ENCODE results near the gene ARHGAP1. TPM values are rescaled to one million over a fixed set of nuclear protein-coding genes. Genes with fewer than 3 reads are reported as not detected.

ARHGAP1 gene
- total and polyA plus RNA-seq, 9 donors, result 14.9 to 49.8 (median 38.0) TPM

DNA sequence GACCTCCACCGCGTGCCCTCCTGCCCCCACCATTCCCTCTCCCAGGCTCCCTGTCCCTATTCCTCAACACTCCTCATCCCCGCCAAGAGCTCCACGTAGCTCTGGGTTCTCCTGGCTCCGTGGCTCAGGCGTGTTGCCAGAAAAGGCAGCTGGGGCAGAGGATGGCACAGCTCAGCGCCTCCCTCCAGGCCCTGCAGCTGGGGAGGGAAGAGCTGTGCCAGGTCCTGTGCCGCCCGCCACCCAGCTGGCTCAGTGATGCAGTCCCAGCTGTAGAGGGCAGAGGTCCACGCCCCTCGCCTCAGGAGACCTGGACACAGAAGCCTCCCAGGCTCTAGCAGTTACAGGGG, 4.2 kb downstream of the ARHGAP1 start:
- Histone ChIP-seq H3K9me3 (replicated peaks; ENCODE audit: control insufficient read depth, low read depth, low read length) (no peaks in the 10 kb centered on the region), H3K4me3 (ENCODE audit: low read length) (no peak overlapping the region), H3K27me3 (ENCODE audit: control insufficient read depth, insufficient read depth, low read length) (no peaks in the 10 kb centered on the region), H3K27ac (ENCODE audit: low read length) (peak overlapping the region; percentile 69), H3K36me3 (ENCODE audit: control insufficient read depth, insufficient read depth, low read length) (peaks cover 38% of the 10 kb centered on the region), H3K4me1 (ENCODE audit: control insufficient read depth, insufficient read depth, low read length) (peaks cover 57% of the 10 kb centered on the region)
- peak; percentile 87 for DNase-seq
- 86% methylated on average over 8 of the region's 11 CpGs for WGBS (ENCODE audit: insufficient coverage)

GRCh38 chr11:46695345-46696211, 4.8 kb downstream of the ARHGAP1 start:
- no peaks in the 10 kb centered on the region for H3K27me3 ChIP-seq (ENCODE audit: control insufficient read depth, insufficient read depth, low read length)
- H3K4me1 ChIP-seq (ENCODE audit: control insufficient read depth, insufficient read depth, low read length), result peaks cover 57% of the 10 kb centered on the region
- WGBS (ENCODE audit: insufficient coverage), result 87% methylated on average over 11 of the region's 12 CpGs
- peak overlapping the region; percentile 69 for H3K27ac ChIP-seq (ENCODE audit: low read length)
- no peaks in the 10 kb centered on the region for H3K9me3 ChIP-seq (replicated peaks; ENCODE audit: control insufficient read depth, low read depth, low read length)
- DNase-seq, result no peak
- no peak overlapping the region for H3K4me3 ChIP-seq (ENCODE audit: low read length)
- H3K36me3 ChIP-seq (ENCODE audit: control insufficient read depth, insufficient read depth, low read length), result peaks cover 44% of the 10 kb centered on the region

- H3K4me1 ChIP-seq (ENCODE audit: control insufficient read depth, insufficient read depth, low read length), result peaks cover 54% of the 10 kb centered on the region
These were observed 5.8 kb downstream of the ARHGAP1 start for GRCh38 chr11:46694607-46695006.

DNA sequence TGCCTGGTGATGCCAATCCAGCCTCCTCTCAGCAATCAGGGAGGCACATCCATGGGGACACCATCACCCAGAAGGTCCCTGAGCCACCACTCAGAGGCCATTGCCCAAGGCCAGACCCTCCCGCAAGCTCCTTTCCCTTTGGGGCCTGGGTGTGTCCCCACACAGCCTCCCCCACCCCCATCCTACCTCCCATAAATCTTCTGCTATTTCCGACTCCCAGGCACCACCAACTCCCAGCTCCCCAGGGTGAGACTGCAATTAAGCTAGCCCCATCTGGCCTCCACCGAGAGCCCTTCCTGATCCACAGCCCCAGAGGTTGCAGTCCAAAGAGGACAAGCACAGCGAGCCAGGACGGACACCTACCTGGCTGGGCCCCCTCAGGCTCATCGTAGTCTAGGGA, 6.3 kb downstream of the ARHGAP1 start:
- Histone ChIP-seq H3K27ac (ENCODE audit: low read length) (peak overlapping the region; percentile 33), H3K9me3 (replicated peaks; ENCODE audit: control insufficient read depth, low read depth, low read length) (no peaks in the 10 kb centered on the region), H3K4me1 (ENCODE audit: control insufficient read depth, insufficient read depth, low read length) (peaks cover 49% of the 10 kb centered on the region), H3K4me3 (ENCODE audit: low read length) (no peak overlapping the region), H3K36me3 (ENCODE audit: control insufficient read depth, insufficient read depth, low read length) (peaks cover 51% of the 10 kb centered on the region), H3K27me3 (ENCODE audit: control insufficient read depth, insufficient read depth, low read length) (no peaks in the 10 kb centered on the region)
- DNase-seq, result no peak
- 67% methylated on average over 6 of the region's 6 CpGs for WGBS (ENCODE audit: insufficient coverage)

More at GRCh38 chr11:46694607-46695006, 5.8 kb downstream of the ARHGAP1 start:
- no peak for DNase-seq
- no peaks in the 10 kb centered on the region for H3K9me3 ChIP-seq (replicated peaks; ENCODE audit: control insufficient read depth, low read depth, low read length)
- no peak overlapping the region for H3K27ac ChIP-seq (ENCODE audit: low read length)
- H3K36me3 ChIP-seq (ENCODE audit: control insufficient read depth, insufficient read depth, low read length), result peaks cover 50% of the 10 kb centered on the region
- H3K4me3 ChIP-seq (ENCODE audit: low read length), result no peak overlapping the region
- H3K27me3 ChIP-seq (ENCODE audit: control insufficient read depth, insufficient read depth, low read length), result no peaks in the 10 kb centered on the region
- WGBS (ENCODE audit: insufficient coverage), result 79% methylated on average over 7 of the region's 7 CpGs

DNA sequence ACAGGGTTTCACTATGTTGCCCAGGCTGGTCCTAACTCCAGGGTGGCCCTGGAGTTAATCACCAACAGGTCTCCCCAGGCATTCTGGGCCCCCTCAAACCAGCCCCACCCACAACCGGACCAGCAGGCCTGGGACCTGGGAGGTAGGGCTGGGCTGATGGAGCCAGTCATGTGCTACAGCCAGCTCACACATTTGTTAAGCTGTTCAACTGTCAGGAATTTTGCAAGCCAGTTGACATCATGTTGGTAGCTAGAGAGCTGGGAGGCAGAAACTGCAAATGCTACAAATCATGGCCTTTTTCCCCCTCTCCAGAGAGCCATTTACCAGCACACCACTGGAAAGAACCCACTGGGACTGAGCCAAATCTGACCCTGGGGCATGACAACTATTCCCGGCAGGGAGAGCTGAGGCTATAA, 6.8 kb downstream of the ARHGAP1 start:
- Histone ChIP-seq H3K4me3 (ENCODE audit: low read length) (no peak overlapping the region), H3K27ac (ENCODE audit: low read length) (peak overlapping the region; percentile 33), H3K27me3 (ENCODE audit: control insufficient read depth, insufficient read depth, low read length) (no peaks in the 10 kb centered on the region), H3K4me1 (ENCODE audit: control insufficient read depth, insufficient read depth, low read length) (peaks cover 47% of the 10 kb centered on the region), H3K36me3 (ENCODE audit: control insufficient read depth, insufficient read depth, low read length) (peaks cover 52% of the 10 kb centered on the region), H3K9me3 (replicated peaks; ENCODE audit: control insufficient read depth, low read depth, low read length) (no peaks in the 10 kb centered on the region)
- no peak for DNase-seq
- 70% methylated on average over 2 of the region's 2 CpGs for WGBS (ENCODE audit: insufficient coverage)

- no peak for DNase-seq
- no CpG with 5 or more reads among the region's 4 CpGs for WGBS (ENCODE audit: insufficient coverage)
- Histone ChIP-seq H3K9me3 (replicated peaks; ENCODE audit: control insufficient read depth, low read depth, low read length) (no peaks in the 10 kb centered on the region), H3K4me1 (ENCODE audit: control insufficient read depth, insufficient read depth, low read length) (peaks cover 37% of the 10 kb centered on the region), H3K4me3 (ENCODE audit: low read length) (no peak overlapping the region), H3K27me3 (ENCODE audit: control insufficient read depth, insufficient read depth, low read length) (no peaks in the 10 kb centered on the region), H3K27ac (ENCODE audit: low read length) (no peak overlapping the region), H3K36me3 (ENCODE audit: control insufficient read depth, insufficient read depth, low read length) (peaks cover 62% of the 10 kb centered on the region)
These were observed 8.0 kb downstream of the ARHGAP1 start for GRCh38 chr11:46692450-46692849.

DNA sequence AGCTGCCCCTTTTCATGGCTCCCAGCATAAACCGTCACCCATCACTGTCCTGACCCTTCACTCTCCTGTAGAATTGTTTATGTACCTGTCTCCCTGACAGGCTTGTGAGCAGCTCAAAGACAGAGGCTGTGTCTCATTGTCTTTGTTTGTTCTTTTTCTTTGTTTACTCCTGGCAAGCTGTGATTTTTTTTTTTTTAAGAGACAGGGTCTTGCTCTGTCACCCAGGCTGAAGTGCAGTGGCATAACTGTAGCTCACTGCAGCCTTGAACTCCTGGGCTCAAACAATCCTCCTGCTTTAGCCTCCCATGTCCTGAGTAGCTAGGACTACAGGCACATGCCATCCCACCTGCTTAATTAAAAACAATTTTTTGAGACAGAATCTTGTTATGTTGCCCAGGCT, 9.7 kb downstream of the ARHGAP1 start:
- Histone ChIP-seq H3K9me3 (replicated peaks; ENCODE audit: control insufficient read depth, low read depth, low read length) (no peaks in the 10 kb centered on the region), H3K27ac (ENCODE audit: low read length) (no peak overlapping the region), H3K27me3 (ENCODE audit: control insufficient read depth, insufficient read depth, low read length) (no peaks in the 10 kb centered on the region), H3K36me3 (ENCODE audit: control insufficient read depth, insufficient read depth, low read length) (peaks cover 72% of the 10 kb centered on the region), H3K4me1 (ENCODE audit: control insufficient read depth, insufficient read depth, low read length) (peaks cover 19% of the 10 kb centered on the region), H3K4me3 (ENCODE audit: low read length) (no peak overlapping the region)
- WGBS (ENCODE audit: insufficient coverage), result no CpG with 5 or more reads among the region's 1 CpG
- no peak for DNase-seq

- H3K4me1 ChIP-seq (ENCODE audit: control insufficient read depth, insufficient read depth, low read length), result no peaks in the 10 kb centered on the region
- DNase-seq, result no peak
- H3K4me3 ChIP-seq (ENCODE audit: low read length), result no peak overlapping the region
- H3K9me3 ChIP-seq (replicated peaks; ENCODE audit: control insufficient read depth, low read depth, low read length), result no peaks in the 10 kb centered on the region
- H3K27me3 ChIP-seq (ENCODE audit: control insufficient read depth, insufficient read depth, low read length), result no peaks in the 10 kb centered on the region
- peaks cover 62% of the 10 kb centered on the region for H3K36me3 ChIP-seq (ENCODE audit: control insufficient read depth, insufficient read depth, low read length)
- WGBS (ENCODE audit: insufficient coverage), result 87% methylated on average over 11 of the region's 15 CpGs
- H3K27ac ChIP-seq (ENCODE audit: low read length), result no peak overlapping the region
These were observed 13.3 kb downstream of the ARHGAP1 start for GRCh38 chr11:46686886-46687795.

DNA sequence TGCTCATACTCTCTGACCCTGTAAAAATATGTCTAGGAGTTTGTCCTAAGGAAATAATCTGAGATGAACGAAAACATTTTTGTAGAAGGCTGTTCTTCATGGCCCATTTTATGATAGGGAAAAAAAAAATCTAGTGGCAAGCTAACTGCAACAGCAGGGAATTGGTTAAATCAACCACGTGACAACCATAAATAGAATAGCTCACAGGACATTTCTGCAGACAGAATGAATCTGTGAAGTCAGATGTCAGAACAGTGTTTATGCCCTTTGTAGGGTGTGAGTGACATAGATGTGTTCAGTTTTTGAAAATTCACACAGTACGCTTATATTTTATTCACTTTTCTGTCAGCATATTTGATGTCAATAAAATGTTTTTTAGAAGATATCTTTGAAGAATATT, 16.1 kb downstream of the ARHGAP1 start:
- Histone ChIP-seq H3K27me3 (ENCODE audit: control insufficient read depth, insufficient read depth, low read length) (no peaks in the 10 kb centered on the region), H3K27ac (ENCODE audit: low read length) (no peak overlapping the region), H3K36me3 (ENCODE audit: control insufficient read depth, insufficient read depth, low read length) (peaks cover 71% of the 10 kb centered on the region), H3K9me3 (replicated peaks; ENCODE audit: control insufficient read depth, low read depth, low read length) (no peaks in the 10 kb centered on the region), H3K4me1 (ENCODE audit: control insufficient read depth, insufficient read depth, low read length) (no peaks in the 10 kb centered on the region), H3K4me3 (ENCODE audit: low read length) (no peak overlapping the region)
- no peak for DNase-seq
- WGBS (ENCODE audit: insufficient coverage), result no CpG with 5 or more reads among the region's 3 CpGs

All from muscle of leg (tissue), 11 donors.